ENCODE measurements around the gene EFNA2.
"Not testable (repeated sequence)": the region's sequence is repeated elsewhere in the genome, so short reads cannot be mapped to it uniquely, and the experiment has no call there.

EFNA2 gene

GRCh38 chr19:1315470-1316166, 29.9 kb downstream of the EFNA2 start:
- no peak overlapping the region for H3K4me3 ChIP-seq (ENCODE audit: low read depth, low read length)
- peak; percentile 84 for TF ChIP-seq CTCF (IDR thresholded peaks at IDR 0.05; ENCODE audit: control insufficient read depth, extremely low read depth, insufficient read depth)
- no peak for DNase-seq (ENCODE audit: low read depth)

DNA sequence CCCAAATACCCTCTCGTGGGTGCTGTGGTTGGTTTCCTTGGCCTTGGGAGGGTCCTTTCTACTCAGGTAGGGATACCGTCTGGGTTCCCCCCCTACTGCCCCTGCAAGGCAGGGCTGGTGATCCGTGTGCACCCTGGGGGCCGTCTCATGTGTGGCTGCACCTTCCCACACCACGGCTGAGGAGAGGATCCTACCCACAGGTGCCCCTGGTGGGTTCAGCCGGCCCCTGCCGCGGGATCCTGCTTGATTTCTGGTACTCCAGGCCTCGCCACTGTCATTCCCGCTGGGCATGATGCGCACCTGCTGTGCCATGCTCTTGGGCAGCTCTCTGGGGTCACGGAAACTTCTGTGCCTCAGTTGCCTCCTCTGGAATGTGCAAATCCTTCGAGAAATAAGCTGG, 30.8 kb downstream of the EFNA2 start:
- no peak for DNase-seq (ENCODE audit: low read depth)
- no peak overlapping the region for H3K4me3 ChIP-seq (ENCODE audit: low read depth, low read length)
- no peak for TF ChIP-seq CTCF (IDR thresholded peaks at IDR 0.05; ENCODE audit: control insufficient read depth, extremely low read depth, insufficient read depth)

- TF ChIP-seq CTCF (IDR thresholded peaks at IDR 0.05; ENCODE audit: control insufficient read depth, extremely low read depth, insufficient read depth): no peak
- H3K4me3 ChIP-seq (ENCODE audit: low read depth, low read length): no peak overlapping the region
- no peak for DNase-seq (ENCODE audit: low read depth)
These were observed 31.8 kb downstream of the EFNA2 start for GRCh38 chr19:1317274-1318003.

- DNase-seq (ENCODE audit: low read depth): no peak
- TF ChIP-seq CTCF (IDR thresholded peaks at IDR 0.05; ENCODE audit: control insufficient read depth, extremely low read depth, insufficient read depth): no peak
- no peak overlapping the region for H3K4me3 ChIP-seq (ENCODE audit: low read depth, low read length)
These were observed 33.2 kb downstream of the EFNA2 start for GRCh38 chr19:1318678-1319471.

DNA sequence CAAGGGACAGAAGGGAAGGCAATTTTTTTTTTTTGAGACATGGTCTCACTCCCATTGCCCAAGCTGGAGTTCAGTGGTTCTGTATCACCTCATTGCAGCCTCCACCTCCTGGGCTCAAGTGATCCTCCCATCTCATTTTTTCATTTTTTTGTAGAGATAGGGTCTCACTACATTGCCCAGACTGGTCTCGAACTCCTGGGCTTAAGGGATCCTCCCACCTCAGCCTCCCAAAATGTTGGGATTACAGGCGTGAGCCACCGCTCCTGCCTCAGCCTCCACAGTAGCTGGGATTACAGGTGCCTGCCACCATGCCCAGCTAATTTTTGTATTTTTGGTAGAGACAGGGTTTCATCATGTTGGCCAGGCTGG, 34.6 kb downstream of the EFNA2 start:
- H3K4me3 ChIP-seq (ENCODE audit: low read depth, low read length); DNase-seq (ENCODE audit: low read depth): not testable (repeated sequence)

GRCh38 chr19:1321539-1321938, 35.9 kb downstream of the EFNA2 start:
- no peak for TF ChIP-seq CTCF (IDR thresholded peaks at IDR 0.05; ENCODE audit: control insufficient read depth, extremely low read depth, insufficient read depth)
- no peak for DNase-seq (ENCODE audit: low read depth)
- H3K4me3 ChIP-seq (ENCODE audit: low read depth, low read length): no peak overlapping the region
